ENCODE measurements around the gene PDLIM7.
A peak's percentile ranks its signal among the peaks of the same experiment; 100 is the strongest.

PDLIM7 gene

DNA sequence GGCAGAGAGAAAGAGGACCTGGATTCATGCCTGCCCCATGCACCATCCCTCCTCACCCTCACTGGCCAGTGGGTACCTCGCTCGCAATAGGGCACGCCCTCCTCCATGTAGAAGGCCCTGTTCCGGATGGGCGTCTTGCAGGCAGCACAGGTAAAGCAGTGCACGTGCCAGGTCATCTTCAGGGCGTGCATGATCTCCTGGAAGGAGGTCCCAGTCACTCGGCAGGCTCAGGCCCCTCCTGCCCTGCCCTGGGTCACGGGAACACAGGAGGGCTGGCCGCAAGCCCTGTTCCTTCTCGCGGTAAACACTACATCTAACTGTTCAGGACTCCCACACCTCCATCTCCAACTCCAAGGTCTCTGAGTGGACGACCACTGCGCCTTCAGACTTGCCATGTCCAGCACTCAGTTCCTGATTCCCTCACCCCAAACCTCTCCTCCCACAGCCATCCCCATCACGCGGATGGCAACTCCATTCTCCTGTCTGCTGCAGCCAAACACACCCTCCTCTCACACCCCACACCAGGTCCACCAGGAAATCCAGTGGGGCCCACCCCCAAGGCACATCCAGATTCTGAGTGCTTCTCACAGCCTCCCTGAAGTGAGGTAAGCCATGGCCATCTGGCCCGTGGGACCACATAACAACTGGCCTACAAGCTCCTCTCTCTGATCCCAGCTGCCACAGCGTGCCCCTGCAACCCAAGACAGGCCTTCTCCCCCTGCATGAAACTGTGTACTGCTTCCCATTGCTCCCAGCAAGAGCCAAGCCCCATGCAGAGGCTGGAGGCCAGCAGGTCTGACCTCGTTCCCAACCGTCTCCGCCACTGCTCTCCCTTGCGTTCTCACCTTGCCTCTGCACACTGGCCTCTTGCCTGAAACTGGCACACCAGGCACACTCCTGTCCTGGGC lies 13.2 kb downstream of the PDLIM7 start:
- TF ChIP-seq, protein P1, sequence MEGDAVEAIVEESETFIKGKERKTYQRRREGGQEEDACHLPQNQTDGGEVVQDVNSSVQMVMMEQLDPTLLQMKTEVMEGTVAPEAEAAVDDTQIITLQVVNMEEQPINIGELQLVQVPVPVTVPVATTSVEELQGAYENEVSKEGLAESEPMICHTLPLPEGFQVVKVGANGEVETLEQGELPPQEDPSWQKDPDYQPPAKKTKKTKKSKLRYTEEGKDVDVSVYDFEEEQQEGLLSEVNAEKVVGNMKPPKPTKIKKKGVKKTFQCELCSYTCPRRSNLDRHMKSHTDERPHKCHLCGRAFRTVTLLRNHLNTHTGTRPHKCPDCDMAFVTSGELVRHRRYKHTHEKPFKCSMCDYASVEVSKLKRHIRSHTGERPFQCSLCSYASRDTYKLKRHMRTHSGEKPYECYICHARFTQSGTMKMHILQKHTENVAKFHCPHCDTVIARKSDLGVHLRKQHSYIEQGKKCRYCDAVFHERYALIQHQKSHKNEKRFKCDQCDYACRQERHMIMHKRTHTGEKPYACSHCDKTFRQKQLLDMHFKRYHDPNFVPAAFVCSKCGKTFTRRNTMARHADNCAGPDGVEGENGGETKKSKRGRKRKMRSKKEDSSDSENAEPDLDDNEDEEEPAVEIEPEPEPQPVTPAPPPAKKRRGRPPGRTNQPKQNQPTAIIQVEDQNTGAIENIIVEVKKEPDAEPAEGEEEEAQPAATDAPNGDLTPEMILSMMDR (IDR thresholded peaks at IDR 0.05; ENCODE audit: low read length, missing control alignments) = no peak
- no peak overlapping the region for H3K4me3 ChIP-seq (replicated peaks; ENCODE audit: low read depth, low read length)
- no peak for DNase-seq (ENCODE audit: low read depth)

DNA sequence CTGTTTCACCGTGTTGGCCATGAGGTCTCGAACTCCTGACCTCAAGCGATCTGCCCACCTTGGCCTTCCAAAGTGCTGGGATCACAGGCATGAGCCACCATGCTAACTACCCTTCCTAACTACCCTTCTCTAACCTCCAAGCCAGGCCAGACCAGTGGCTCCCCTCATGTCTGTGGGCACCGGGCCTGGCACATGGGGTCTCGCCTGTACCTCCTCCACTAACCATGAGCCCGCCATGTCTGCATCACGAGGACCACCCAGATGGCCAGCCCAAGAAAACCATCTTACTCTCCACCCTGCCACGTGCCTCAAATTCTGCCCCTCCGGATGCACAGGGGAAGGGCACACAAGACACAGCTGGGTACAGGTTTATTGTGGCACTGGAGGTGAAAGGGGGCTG lies 14.4 kb downstream of the PDLIM7 start:
- TF ChIP-seq, protein P1 (IDR thresholded peaks at IDR 0.05; ENCODE audit: low read length, missing control alignments) = no peak
- no peak overlapping the region for H3K4me3 ChIP-seq (replicated peaks; ENCODE audit: low read depth, low read length)
- no peak for DNase-seq (ENCODE audit: low read depth)

DNA sequence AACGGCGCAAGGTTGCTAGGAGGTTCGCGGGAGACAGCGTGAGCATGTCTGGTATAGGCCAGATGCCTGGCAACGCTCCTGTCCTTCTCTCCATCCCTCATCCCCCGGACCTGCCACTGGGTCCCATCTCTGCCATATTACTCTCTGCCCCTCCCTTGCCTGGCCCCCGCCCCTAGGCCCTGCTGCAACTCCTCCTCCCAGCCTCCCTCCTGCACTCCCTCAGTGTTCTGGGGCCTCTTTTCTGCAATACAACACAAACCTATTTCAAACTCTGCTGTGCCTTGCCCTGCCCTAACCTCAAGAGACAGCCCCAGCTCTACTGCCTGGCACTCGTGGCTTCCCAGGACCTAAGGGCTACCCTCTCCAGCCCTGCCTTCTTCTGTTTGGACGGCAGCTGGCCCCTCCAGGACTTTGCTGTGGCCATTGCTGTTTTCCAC lies 15.0 kb downstream of the PDLIM7 start:
- DNase-seq (ENCODE audit: low read depth) = no peak
- TF ChIP-seq, protein P1 (IDR thresholded peaks at IDR 0.05; ENCODE audit: low read length, missing control alignments) = no peak
- H3K4me3 ChIP-seq (replicated peaks; ENCODE audit: low read depth, low read length) = no peak overlapping the region

DNA sequence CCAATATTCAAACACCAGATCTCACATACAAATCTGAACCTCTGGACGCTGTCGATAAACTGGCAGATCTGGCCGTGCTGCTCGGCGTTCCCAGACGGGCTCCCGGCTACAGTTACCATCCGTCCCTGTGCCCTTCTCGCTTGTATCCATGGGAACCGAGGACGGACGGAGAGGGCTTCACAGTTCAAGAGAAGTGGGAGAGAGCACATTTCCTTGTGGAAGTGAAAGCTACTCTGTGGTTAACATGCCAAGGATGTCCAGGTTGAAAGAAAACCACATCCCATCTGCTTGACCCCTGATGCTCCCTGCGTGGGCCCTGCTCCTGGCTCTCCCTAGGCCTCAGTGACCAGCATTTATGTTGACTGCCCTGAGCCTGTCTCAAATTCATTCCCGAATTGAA lies 17.6 kb downstream of the PDLIM7 start:
- no peak for DNase-seq (ENCODE audit: low read depth)
- TF ChIP-seq, protein P1 (IDR thresholded peaks at IDR 0.05; ENCODE audit: low read length, missing control alignments) = no peak
- H3K4me3 ChIP-seq (replicated peaks; ENCODE audit: low read depth, low read length) = no peak overlapping the region

DNA sequence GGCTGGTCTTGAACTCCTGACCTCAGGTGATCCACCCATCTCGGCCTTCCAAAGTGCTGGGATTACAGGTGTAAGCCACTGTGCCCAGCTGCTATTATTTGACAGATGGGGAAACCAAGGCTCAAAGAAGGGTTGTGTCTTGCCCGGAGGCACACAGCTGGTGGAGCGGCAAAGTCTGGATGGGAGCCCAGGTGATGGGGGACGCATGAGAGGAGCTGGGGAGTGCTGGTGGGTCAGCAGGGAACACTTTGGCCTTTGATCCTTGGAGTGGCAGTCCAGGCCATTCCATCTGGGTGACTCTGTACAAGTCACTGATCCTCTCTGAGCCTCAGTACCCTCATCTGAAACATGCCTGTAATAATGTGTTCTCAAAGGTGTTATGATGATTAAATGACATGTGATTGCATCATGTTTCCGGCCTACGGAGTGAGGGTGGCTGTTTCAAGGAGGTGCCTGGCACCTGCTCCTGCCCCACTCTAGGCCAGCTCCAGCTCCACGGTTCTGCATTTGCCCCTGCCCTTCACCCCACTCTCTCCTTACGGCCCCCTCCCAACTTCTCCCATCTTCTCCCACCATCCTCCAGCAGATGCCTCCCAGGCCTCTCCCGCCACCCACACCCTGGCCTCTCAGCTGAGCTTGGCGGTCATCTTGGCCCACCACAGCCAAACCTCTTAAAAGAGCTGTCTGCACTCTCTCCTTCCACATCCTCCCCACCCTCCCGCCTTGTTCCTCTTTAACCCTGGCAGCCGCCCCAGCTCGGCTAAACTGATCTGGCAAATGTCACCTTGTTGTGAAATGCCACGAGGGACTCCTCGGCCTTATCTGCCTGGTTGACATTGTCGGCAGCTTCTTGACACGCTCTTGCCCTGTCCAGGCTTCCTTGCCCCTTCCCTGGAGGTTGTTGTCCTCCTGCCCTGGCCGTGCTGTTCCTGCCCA lies 18.4 kb downstream of the PDLIM7 start:
- H3K4me3 ChIP-seq (replicated peaks; ENCODE audit: low read depth, low read length) = no peak overlapping the region
- TF ChIP-seq, protein P1 (IDR thresholded peaks at IDR 0.05; ENCODE audit: low read length, missing control alignments) = no peak
- peak; percentile 81 for DNase-seq (ENCODE audit: low read depth)

DNA sequence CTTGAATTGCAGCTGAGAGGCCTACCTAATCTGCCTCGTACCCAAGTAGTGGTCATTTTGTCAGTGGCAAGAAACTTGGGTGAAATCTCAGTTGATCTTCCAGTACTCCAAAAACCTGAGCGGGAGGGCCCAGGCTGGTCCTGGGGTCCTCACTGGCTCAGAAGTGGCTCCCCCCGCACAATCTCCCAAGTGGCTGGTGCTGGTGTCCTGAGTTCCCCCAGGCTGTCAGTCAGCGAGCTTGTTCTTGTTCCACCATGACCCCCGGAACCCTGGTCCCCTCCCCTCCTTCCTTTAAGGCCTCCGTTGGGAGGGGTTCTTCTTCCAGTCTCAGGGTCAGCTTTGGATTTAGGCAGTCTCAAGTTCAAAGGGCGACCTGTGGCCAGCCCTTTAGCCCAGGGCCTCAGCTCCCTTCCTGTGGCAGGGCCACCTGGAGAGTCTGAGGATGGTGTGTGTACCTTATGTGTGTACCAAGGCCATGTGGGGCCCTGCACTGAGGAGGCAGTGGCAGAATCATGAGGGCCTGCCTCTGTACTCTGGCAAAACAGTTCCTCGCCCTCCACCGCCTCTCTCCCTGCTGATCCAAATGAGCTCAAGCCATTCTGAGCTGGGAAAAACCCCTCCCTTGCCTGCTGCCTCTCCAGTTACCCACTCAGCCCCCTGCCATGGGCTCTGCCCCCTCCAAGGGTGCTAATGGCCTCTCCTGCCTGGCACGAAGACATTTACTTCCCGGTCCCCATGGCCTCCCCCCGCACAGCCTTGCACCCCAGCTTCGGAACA lies 19.5 kb downstream of the PDLIM7 start:
- DNase-seq (ENCODE audit: low read depth) = no peak
- no peak overlapping the region for H3K4me3 ChIP-seq (replicated peaks; ENCODE audit: low read depth, low read length)
- TF ChIP-seq, protein P1 (IDR thresholded peaks at IDR 0.05; ENCODE audit: low read length, missing control alignments) = no peak

All from fibroblast of pulmonary artery (primary cell).